NOMO-1 treated with dmso at 0.1 percent for 144 hours (cell line): ENCODE measurements around the gene TBC1D10B.
"Not testable (repeated sequence)": the region's sequence is repeated elsewhere in the genome, so short reads cannot be mapped to it uniquely, and the experiment has no call there.

Experiments used
- DNase-seq: peaks from one replicate; lab custom pipeline; 2025; ENCODE audit not compliant: unreplicated experiment; lab: John Stamatoyannopoulos, UW

TBC1D10B gene

GRCh38 chr16:30398661-30399434 lies 28.6 kb upstream of the TBC1D10B start:
- no peak for DNase-seq

- no peak for DNase-seq
Observed at GRCh38 chr16:30397776-30398660, 27.7 kb upstream of the TBC1D10B start.

GRCh38 chr16:30397056-30397455 lies 26.8 kb upstream of the TBC1D10B start:
- no peak for DNase-seq

GRCh38 chr16:30396627-30397026 lies 26.3 kb upstream of the TBC1D10B start:
- DNase-seq: not testable (repeated sequence)

- DNase-seq: no peak
Observed at GRCh38 chr16:30395992-30396585, 25.8 kb upstream of the TBC1D10B start.

GRCh38 chr16:30395155-30395991 lies 25.1 kb upstream of the TBC1D10B start, which contains the start of gene ZNF48:
TSS of gene ZNF48 (plus strand) at chr16:30395420. CDS start at chr16:30395795, 375 bp downstream.
- peak; percentile 84 for DNase-seq

GRCh38 chr16:30394592-30395154 lies 24.4 kb upstream of the TBC1D10B start:
- no peak for DNase-seq

- no peak for DNase-seq
Observed at GRCh38 chr16:30383521-30383920, 13.2 kb upstream of the TBC1D10B start.

- DNase-seq: no peak
Observed at GRCh38 chr16:30382111-30382881, 12.0 kb upstream of the TBC1D10B start, which contains the start of gene SEPTIN1. TSS of gene SEPTIN1 (minus strand) at chr16:30382561. CDS start at chr16:30382542, 19 bp downstream.

GRCh38 chr16:30381291-30382041 lies 11.2 kb upstream of the TBC1D10B start:
- no peak for DNase-seq

GRCh38 chr16:30380803-30381208 lies 10.5 kb upstream of the TBC1D10B start:
- no peak for DNase-seq

- DNase-seq: no peak
Observed at GRCh38 chr16:30380072-30380802, 9.9 kb upstream of the TBC1D10B start.

GRCh38 chr16:30379158-30379783 lies 9.0 kb upstream of the TBC1D10B start:
- no peak for DNase-seq

GRCh38 chr16:30378236-30379157 lies 8.2 kb upstream of the TBC1D10B start:
- peak; percentile 95 for DNase-seq

- peak; percentile 80 for DNase-seq
Observed at GRCh38 chr16:30377812-30378235, 7.5 kb upstream of the TBC1D10B start.

GRCh38 chr16:30377050-30377811 lies 6.9 kb upstream of the TBC1D10B start:
- DNase-seq: peak; percentile 67
